ENCODE data around the gene SLC30A2.

The SLC30A2 gene

GRCh38 chr1:26038904-26039303 is 7.0 kb downstream of the SLC30A2 start:
- no peak for DNase-seq (ENCODE audit: low read depth)

GRCh38 chr1:26038477-26038876 is 7.4 kb downstream of the SLC30A2 start:
- no peak for DNase-seq (ENCODE audit: low read depth)

- no peak for DNase-seq (ENCODE audit: low read depth)
Measured at GRCh38 chr1:26037904-26038303, 8.0 kb downstream of the SLC30A2 start.

DNA sequence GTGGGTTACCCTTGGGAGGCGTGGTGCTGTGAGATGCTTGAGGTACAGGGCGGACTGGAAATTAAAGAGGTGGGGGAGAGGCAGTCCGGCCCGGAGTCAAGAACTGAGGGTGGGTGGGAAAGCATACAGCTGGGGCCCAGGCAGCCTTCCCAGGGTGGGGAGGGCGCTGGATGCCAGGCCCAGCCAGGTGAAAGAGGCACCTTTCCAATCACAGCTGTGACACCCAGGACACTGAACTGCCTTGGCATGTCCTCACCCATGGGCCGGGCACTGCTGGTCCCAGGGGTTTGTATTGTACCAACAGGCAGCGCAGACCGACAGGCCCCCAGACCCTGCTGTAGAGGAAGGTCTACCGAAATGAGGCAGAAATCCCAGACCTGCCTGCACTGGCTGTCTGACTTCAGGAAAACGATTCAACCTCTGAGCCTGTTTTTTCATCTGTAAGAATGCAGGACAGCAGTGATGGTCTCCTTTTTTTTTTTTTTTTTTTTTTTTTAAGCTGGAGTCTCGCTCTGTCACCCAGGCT is 9.1 kb downstream of the SLC30A2 start:
- no peak for DNase-seq (ENCODE audit: low read depth)

GRCh38 chr1:26035959-26036755 is 9.8 kb downstream of the SLC30A2 start:
- DNase-seq (ENCODE audit: low read depth), result peak; percentile 73

- DNase-seq (ENCODE audit: low read depth), result peak; percentile 93
Measured at GRCh38 chr1:26035203-26035958, 10.5 kb downstream of the SLC30A2 start.

DNA sequence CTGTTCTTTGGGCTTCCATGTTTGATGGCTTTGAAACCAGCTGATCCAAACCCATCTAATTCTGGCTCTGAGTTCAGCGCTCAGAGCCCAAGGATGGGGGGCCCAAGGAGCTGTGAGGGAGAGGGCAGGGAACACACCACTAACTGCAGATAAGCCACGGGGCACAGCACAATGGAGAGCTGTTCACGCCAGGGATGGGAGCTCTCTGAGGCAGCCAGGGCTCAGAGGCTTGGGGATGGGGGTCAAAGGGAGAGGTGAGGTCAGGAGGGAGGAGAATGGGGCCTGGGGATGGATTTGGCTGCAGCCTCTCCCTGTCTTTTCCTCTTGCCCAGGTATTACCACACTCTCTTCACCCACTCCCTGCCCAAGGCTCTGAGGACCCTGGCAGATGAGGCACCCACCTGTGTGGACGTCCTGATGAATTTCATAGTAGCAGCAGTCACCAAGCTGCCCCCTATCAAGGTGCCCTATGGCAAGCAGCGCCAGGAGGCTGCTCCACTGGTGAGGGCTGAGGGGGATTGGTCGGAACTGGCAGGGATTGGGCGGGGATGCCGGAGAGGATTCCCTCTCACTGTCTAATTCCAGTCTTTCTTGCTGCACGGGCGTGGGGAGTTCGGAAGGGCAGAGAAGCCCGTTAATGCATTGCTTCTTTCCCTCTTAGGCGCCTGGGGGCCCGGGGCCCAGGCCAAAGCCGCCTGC is 11.3 kb downstream of the SLC30A2 start:
- no peak for DNase-seq (ENCODE audit: low read depth)

DNA sequence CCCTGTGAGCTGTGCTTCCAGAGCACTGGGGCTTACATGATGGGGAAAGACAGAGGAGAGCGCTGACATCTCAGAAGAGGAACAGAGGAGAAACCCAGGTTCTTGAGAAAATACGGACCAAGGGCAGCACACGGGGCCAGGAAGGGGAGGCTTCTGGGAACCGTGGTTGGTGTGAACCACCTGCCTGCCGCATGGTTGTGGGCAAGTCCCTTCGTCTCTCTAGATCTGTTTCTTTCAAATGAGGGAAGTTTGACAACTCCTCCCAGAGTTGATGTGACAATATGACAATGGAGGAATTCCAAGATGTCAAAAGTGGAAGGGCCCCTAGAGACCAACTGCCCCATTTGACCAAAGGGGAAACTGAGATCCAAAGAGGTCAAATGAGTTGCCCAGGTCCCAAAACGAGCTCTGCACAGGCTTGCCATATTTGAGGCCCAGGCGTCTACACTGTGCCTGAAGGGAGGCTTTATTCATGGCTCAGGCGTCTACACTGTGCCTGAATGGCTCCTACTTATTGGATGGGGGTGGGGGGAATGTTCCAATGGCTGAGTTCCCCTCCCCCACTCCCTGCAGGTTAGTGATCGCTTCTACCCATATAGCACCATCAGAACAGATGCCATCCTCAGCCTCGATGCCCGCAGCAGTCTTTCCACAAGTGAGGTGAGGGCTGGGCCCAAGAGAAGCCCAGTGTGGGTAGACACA is 13.1 kb downstream of the SLC30A2 start:
- no peak for DNase-seq (ENCODE audit: low read depth)

GRCh38 chr1:26031611-26032220 is 14.2 kb downstream of the SLC30A2 start:
- peak; percentile 63 for DNase-seq (ENCODE audit: low read depth)

DNA sequence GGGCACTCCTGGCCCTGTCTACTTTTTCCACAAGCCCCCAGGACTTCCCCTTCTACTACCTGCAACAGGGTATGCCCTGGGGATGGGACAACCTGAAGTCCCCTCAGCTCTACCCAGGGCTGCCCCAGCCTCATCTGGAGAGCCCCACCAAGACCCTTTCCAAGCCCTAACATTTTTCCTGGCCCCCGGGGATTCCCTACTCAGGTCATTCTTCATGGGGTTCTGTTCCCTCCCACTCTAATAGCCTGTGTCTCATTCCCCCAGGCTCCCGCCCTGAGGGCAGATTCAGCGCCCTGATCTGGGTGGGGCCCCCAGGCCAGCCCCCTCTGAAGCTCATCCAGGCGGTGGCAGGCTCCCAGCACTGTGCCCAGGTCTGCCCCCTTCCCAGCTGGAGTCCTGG is 14.7 kb downstream of the SLC30A2 start:
- DNase-seq (ENCODE audit: low read depth), result no peak

- DNase-seq (ENCODE audit: low read depth), result no peak
Measured at GRCh38 chr1:26029864-26030481, 15.9 kb downstream of the SLC30A2 start.

GRCh38 chr1:26029054-26029863 is 16.7 kb downstream of the SLC30A2 start:
- DNase-seq (ENCODE audit: low read depth), result no peak

- DNase-seq (ENCODE audit: low read depth), result no peak
Measured at GRCh38 chr1:26028490-26028980, 17.4 kb downstream of the SLC30A2 start.

- peak; percentile 45 for DNase-seq (ENCODE audit: low read depth)
Measured at GRCh38 chr1:26027716-26028489, 18.0 kb downstream of the SLC30A2 start.

DNA sequence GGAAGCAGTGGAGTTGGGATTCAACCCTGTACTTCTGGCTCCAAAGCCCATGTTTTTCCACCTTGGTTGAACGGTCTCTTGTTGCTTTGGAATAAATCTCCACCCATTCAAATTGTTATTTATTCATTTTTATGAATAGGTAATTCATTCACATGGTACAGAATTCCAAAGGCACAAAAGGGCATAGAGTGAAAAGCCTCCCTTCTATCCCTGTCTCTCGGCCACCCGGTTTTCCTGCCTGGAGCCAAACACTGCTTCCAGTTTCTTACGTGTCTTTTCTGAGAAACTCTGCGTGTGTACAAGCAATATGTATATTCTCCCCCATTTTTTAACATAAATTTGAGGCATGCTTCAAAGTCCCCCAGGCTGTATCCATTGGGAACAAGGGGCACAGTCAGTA is 20.4 kb downstream of the SLC30A2 start:
- DNase-seq (ENCODE audit: low read depth), result no peak

DNA sequence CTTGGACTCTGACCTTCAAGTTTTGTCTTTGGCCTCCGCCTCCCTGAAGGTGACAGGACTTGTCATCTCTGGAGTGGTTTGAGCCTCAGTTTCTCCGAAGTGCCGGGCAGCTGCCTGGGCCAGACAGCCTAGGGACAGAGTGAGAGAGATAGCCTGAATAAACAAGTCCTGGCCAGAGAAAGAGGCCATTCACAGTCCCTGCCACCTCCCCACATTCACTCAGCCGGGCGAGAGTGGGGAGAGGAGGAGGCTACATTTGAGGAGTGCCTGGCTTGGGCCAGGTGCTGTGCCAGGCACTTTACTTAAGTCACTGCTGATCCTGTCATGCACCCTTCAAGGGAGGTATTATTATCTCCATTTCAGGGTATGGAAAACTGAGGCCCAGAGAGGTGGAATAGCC is 20.9 kb downstream of the SLC30A2 start:
- DNase-seq (ENCODE audit: low read depth), result no peak

- no peak for DNase-seq (ENCODE audit: low read depth)
Measured at GRCh38 chr1:26023826-26024225, 22.1 kb downstream of the SLC30A2 start.

DNA sequence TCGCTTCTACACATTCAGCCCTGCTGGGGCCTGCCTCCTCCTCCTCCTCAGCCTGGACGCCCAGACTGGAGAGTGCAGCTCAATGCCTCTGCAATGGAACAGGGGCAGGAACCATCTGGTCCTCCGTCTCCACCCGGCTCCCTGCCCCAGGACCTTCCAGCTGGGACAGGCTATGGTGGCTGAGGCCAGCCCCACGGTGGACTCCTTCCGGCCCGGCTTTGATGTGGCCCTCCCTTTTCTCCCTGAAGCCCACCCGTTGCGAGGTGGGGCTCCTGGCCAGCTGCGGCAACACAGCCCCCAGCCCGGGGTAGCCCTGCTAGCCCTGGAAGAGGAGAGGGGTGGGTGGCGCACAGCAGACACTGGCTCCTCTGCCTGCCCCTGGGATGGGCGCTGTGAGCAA is 22.9 kb downstream of the SLC30A2 start:
- no peak for DNase-seq (ENCODE audit: low read depth)

DNA sequence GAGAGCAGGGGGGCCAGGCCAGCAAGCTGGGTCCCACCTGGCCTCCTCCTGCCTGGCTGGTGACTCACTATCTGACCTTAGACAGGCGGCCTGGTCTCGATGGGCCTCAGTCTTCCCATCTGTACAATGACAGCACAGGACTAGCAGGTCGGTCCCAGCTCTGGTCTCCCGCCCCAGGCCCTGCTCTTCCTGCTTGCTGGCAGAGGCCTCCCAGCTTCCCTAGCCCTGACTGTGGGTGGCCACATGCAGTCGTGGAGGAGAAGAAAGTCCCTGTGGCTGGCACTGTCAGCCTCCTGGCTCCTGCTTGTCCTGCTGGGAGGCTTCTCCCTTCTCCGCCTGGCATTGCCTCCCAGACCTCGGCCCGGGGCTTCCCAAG is 23.5 kb downstream of the SLC30A2 start:
- no peak for DNase-seq (ENCODE audit: low read depth)
